IPS-18c (cell line): ENCODE data around the gene PRDM16.

Experiments
- H3K4me3 ChIP-seq: 2 replicates; pipeline ENCODE4 v1.7.0; 2013; ENCODE audit warnings: low read depth, mild to moderate bottlenecking, low read length, moderate library complexity; ENCODE audit not compliant: insufficient read depth
- H3K9me3 ChIP-seq: one replicate; pipeline ENCODE4 v1.6.1; 2013; ENCODE audit warnings: mild to moderate bottlenecking, low read length, moderate library complexity; ENCODE audit not compliant: control insufficient read depth, insufficient read depth

PRDM16 gene

DNA sequence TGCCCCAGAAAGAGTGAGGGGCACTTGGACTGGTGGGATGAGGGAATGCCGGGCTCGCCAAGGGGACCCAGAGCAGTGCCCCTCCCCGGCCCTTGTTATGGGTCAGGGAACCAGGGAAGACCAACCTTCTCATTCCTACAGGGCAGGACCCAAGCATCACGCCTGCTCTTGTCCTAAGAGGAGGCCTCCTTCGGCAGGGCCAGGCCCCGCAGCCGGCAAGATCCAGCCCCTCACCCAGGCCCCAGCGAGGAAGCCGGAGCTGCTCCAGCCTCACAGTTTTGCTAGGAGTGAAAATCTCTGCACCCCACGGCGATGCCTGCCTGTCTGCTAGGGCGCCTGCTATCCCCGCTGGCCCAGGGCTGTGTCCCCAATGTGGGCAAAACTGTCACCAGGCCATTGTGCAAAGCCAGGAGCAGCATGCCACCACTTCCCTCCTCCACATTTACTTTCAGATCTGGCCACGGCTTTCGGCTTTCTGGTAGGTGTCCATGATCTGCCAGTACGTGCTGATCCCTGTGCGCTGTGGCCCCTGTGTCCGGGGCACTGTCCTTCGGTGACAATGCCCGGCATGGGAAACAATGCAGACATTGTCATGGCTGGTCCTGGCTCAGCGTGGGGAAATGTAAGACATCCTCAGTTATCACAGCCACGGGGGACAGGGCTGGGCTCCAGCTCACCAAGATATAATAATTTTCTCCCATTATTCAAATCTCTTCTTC is 38.2 kb upstream of the PRDM16 start:
- Histone ChIP-seq H3K4me3 (no peak overlapping the region), H3K9me3 (no peaks in the 10 kb centered on the region)

DNA sequence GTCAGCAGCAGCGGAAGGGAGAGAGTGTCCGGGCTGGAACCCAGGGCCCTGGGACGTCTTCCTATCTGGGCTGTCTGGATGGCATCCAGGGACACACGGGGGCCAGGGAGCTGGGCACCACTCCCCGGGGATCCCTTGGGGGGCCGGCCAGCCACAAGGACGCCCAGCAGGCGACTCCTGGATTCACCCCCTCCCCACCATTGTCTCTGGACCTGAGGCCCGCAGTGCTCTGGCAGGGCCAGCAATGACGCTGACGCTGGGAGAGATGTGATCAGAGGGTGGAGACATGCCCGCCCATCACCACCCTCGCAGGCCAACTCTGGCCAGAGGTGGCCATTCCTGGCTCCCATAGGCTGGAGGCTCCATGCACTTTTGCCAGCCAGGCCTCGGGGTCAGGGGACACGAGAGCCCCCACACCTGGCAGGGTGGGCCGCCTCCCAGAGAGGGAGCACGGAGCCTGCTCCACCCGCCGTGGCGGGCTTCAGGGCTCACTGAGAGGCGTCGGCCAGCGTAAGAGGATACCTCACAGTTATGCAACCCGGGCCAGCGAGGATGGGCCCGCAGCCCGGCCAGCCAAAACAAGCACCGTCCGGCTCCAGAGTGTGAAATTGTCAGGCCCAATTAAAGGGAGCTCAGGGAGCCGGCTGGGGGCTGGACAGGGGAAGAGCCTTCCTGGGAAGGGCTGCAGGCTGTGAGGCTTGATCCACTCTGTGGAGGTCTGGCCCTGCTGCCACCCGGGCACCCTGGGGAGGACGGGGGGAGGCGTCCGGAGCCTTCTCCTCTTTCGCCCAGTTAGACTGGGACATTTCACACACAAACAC is 37.4 kb upstream of the PRDM16 start:
- H3K9me3 ChIP-seq: no peaks in the 10 kb centered on the region
- H3K4me3 ChIP-seq: no peak overlapping the region

DNA sequence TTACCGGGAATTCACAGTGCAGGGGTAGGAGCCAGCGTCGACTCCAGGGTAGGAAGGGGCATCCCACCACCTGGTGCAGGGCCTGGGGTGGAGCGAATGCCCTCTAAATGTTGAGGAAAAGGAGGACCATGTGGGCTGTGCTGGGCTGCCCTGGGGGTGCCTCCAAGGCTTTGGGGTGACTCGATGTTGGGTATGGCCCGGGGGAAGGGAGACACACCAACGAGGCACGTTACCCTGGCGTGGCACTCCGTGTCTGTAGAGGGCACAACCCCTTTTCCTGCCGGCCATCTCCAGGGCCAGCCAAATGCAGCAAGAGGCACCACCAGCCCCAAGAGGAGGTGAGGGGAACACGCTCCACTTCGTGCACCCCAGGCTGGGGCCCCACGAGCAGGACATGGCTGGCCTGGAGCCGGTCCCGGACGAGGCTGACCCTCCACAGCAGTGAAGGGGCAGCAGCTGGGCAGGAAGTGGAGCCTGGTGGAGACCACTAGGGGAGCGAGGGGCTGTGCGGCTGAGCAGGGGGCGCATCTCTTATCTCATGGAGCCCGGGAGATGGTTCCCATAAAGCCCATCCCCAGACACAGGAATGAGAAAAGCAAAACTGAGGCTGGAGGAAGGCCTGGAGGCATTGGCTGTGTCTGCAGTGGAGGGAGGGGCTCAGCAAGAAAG is 36.5 kb upstream of the PRDM16 start:
- Histone ChIP-seq H3K9me3 (no peaks in the 10 kb centered on the region), H3K4me3 (no peak overlapping the region)

DNA sequence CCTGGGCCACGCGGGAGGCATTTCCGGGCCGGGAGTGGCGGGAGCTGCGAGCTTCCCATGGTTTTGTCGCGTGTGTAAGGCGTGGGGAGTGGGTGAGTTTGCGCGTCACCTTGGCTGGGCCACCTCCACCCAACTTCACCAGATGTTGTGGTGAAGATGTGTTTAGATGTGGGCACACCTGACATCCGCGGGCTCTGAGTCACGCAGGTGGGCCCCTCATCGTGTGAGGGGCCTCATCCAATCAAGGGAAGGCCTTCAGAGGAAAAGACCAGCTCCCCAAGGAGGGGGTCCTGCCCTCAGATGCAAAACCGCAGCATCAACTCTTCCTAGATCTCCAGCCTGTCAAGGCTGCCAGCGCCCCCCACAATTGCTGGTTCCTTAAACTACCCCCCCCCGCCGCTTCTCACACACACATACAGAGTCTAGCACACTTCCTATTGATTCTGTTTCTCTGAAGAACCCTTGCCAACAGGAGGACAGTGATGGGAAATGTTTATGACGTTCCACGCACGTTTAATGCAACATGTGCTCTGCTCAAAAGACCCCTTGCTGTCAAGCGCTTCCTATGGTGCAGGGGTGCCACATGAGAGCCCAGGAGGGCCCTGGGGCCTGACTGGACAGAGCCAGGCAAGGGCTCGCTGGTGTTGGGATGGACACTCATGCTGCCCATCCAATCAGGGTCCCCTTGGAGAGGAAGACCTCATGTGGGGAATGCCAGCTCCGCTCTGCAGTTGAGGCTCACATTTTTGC is 35.8 kb upstream of the PRDM16 start:
- H3K9me3 ChIP-seq: no peaks in the 10 kb centered on the region
- no peak overlapping the region for H3K4me3 ChIP-seq

DNA sequence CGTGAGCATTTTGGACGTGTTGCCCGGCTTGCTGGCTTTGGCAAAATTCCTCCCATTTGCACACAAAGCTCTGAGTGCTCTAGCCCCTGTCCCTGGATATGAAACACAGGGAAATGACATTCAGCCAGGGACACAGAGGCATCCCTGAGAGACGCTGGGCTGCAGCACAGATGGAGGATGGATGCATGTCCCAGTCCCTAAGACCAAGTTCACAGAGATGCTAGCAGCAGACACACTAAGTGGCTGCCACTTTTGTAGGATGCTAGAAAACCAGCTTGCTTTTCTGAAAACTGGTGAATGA is 35.3 kb upstream of the PRDM16 start:
- Histone ChIP-seq H3K4me3 (no peak overlapping the region), H3K9me3 (no peaks in the 10 kb centered on the region)

DNA sequence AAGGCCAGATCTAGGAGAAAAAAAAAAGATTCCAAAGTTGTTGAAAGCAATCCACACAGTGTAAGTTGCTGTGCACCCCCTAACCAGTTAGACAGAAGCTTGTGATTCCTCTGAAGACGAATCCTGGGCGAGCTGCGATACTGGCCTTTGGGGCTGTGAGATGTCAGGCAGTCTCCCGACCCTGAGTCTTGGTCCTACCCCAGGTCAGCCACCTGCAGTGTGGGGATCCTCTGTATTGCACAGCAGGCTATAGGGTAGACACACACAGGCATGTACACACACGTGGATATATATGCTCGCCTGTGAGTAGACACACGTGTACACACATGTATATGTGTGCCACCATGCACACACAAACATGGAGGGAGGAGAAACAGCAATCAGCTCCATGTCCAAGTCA is 34.8 kb upstream of the PRDM16 start:
- no peak overlapping the region for H3K4me3 ChIP-seq
- no peaks in the 10 kb centered on the region for H3K9me3 ChIP-seq

DNA sequence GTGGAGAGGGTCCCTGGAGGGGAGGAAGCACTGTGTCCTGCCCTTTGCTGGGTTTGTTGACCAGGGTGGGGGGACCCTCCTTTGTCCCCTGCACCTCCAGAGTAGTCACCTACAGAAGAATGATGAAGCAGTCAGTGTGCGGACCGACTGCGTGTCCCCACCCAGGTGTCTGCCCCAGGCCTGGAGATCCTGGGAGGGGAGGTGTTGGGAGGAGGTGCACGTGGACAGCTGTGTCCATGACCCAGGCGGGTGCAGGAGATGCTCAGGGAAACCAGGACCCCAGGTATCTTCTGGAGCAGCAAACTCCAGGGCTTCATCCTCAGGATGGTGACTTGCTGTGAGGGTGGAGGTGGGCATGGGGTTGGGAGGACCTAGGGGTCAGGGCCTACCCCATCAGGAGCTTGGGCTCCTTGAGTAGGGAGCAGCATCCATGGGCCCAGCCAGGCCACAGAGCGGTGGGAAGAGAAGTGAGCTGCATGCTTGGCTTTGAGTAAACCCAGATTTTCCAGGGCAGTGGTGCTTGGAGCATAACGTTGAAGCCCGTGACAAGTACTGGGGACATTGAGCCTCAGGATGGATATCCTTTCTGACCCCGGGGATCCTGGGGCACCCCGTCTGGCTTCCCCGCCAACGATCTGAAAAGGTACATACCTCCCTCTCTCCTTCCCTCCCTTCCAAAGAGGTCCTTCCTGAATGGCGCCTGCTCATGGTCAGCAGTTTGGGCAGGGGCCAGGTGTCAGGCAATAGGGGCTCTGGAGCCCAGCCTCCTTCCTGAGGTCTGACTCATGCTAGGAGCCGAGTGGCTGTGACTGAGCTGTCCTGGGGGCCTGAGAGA is 34.1 kb upstream of the PRDM16 start:
- Histone ChIP-seq H3K4me3 (no peak overlapping the region), H3K9me3 (no peaks in the 10 kb centered on the region)

DNA sequence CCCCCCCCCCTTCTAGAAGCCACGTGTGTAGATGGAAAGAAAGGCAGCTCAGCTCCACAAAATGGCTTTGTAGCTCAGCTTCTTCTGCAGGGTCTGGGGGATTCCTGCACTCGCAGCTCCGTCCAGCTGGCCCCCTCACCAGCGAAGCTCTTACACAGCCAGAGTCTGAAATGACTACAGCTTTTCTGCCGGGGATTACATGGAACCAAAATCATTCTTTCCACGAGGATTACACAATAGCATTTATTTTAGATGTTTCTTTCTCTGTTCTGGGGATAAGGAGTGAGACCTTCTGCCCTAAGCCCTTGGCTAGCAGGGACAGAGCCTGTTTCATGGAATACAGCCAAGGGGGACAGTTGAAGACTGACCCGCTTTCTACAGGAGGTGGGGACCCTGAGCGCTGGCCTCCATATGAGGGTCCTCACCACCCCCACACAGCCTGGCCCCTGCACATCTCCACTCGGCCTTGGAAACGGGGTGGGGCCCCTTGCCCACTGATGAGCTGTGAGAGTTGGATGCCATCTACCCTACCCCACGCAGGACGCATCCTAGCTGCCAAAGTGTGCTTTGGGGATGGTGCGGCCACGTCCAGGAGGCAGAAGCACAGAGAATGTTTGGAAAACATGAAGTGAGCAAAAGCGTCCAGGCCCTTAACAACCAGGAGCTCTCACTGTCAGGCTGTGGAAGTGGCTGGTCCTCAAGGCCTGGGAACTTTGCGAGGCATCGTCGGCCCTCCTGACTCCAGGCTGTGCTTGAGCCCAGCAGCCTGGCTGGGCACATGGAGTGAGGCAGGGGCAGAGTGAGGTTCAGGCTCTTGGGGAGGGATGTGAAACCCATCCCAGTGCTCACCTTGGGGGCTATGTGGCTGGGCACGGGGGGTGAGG is 33.2 kb upstream of the PRDM16 start:
- Histone ChIP-seq H3K9me3 (no peaks in the 10 kb centered on the region), H3K4me3 (no peak overlapping the region)

DNA sequence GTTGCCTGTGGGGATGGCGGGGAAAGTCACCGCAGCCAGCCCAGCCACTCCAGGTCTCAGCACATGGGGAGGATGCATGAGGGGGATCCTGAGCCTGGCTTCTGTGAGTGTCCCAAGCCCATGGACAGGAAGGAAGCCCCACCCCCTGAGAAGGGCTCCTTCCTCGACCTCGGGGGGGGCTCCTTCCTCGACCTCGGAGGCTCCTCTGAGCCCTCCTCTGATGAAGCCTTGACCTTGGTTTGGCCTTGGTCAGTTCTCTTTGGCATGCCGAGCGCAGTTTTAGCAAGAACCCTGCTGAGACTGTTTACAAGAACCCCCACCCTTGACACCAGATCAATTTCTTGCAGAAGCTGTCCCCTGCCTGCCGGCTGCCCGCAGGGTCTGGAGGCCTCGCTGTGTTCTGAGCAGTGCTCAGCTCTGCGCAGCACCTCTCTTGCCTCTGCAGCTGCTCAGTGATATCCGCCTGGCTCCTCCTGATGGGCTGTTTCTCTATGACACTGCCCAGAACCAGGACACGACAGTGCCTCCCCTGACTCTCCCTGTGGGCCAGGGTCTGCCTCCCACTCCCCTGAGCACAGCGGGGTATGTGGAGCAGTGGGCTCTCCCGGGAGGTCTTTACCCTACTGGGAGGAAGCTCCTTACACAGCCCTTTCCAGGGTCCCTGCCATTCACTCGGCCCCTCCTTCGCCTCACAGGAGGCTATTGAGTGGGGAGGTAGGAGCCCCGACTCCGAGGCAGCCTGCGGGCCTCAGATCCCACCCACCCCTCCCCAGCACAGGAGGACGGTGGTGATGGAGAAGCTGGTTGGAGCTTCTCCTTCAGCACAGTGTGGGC is 32.3 kb upstream of the PRDM16 start:
- no peak overlapping the region for H3K4me3 ChIP-seq
- H3K9me3 ChIP-seq: no peaks in the 10 kb centered on the region

DNA sequence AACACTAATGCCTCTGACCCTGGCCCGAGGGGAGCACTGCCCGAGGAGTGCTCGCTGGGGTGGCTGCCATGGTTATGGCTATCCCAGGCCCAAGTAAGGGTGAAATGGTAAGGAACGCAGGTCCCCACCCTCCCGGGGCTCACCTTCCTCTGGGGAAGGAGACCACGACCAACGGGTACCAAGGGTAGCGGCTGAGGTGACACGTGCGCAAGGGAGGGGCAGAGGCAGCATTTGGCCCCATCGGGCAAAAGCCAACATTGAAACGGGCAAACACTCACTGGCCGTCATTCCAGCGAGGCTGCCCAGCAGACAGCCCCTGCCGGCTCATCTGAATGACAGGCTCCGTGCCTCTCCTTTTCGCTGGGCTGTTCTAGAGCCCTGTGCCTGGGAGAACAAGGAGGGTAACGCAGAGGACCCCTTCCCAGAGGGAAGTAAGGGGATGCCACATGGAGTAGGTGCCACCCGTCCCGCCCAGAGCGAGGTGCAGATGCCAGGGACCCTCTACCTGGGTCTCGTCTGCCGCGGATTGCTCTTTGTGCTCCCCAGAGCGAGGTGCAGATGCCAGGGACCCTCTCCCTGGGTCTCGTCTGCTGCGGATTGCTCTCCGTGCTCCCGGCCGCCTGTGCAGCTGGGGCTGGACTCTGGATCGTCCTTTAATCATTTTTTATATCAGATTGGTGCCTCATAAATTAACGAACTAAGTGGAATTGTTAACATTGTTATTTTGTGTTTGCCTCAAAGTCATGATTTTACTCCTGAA is 31.5 kb upstream of the PRDM16 start:
- H3K9me3 ChIP-seq: no peaks in the 10 kb centered on the region
- H3K4me3 ChIP-seq: no peak overlapping the region

DNA sequence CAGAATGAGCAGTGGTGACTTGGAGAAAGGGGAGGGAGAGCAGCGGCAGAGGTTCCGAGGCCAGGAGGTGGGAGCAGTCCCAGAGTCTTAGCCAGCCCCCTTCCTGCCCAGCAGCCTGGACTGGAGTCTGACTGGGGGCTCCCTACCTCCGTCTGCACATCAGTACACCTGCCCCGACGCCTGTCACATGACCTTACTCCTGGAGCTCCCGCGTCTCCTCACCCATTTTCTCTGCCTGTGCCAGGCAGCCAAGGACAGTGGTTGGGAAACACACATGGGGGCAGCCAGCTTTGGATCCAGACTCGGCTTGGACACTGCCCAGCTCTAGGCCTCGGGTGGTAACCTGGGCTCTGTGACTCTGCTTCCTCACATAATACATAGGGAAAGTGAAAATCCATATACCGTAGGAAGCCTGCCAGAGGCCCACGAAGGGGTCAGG is 30.9 kb upstream of the PRDM16 start:
- H3K9me3 ChIP-seq: no peaks in the 10 kb centered on the region
- H3K4me3 ChIP-seq: no peak overlapping the region

DNA sequence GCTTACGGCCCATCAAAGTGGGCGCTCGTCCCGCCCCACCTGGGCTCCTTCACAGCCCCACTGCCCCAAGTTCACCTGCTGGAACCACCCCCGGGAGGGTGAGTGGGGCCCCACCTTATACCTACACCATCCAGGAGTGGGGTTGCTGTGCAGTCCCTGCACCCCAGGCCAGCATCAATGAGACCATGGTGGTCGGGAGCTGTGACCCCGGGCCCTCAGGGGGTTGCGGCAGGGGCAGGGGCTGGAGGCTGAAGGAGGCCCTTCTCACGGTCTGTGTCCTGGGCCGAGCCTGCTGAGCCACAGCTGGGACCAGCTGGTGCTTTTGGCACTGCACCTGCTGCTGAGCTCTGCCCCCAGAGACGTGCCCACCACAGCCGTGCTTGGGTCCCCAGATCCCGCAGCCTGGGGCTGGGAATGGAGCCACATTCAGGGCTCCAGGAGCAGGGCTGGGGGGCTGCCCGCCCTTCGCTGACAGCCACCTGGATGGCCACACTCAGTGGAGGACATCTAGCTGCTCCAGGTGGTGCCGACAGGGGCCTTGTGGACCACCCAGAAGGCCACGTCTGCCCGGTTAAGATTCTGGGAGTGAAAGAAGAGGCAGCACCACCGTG is 30.3 kb upstream of the PRDM16 start:
- H3K4me3 ChIP-seq: no peak overlapping the region

DNA sequence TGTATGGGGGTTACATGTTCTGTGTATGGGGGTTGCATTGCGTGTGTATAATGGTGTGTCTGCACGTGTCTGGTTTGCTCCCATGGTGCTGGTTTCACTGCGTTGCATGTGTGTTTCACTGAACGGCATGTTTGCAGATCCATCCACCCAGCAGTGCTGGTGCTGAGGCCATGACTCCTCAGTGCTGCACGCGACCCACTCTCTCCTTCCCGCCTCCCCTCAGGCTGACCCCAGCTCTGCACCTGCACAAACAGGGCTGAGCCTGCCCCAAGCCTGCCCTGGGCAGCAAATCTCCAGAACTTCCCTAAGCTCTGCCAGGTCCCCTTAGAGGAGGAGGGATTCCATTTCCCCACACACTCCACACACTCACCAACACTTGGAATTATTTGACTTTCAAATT is 29.0 kb upstream of the PRDM16 start:
- Histone ChIP-seq H3K4me3 (no peak overlapping the region), H3K9me3 (no peaks in the 10 kb centered on the region)

More for the DNA sequence above, 30.3 kb upstream of the PRDM16 start:
- H3K9me3 ChIP-seq: no peaks in the 10 kb centered on the region

DNA sequence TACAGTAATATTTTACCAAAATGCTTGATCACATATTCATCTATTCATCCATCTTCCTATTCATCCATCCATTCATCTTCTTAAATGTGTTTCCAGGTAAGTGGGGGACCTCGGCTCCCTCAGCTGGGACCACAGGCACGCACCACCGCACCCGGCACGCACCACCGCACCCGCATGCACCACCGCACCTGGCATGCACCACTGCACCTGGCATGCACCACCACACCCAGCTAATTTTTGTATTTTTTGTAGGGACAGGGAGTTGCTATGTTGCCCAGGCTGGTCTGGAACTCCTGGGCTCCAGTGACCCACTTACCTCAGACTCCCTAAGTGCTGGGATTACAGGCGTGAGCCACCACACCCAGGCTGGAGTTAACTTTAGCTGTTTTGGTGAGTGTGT is 26.5 kb upstream of the PRDM16 start:
- Histone ChIP-seq H3K9me3 (no peaks in the 10 kb centered on the region), H3K4me3 (no peak overlapping the region)
